PFSK-1 (cell line): ENCODE data around the gene SPARC.

Experiments
- FOXP2 ChIP-seq: optimal IDR thresholded peaks from 2 replicates; pipeline ENCODE3; 2011; ENCODE audit warnings: borderline replicate concordance, control low read depth, inconsistent platforms; ENCODE audit not compliant: insufficient read depth; ENCODE audit errors: extremely low read length, extremely low read depth
- POLR2AphosphoS5 ChIP-seq: IDR thresholded peaks from 2 replicates; pipeline ENCODE4 v1.6.1; 2012; ENCODE audit warnings: low read depth, mild to moderate bottlenecking, control low read depth, low read length, moderate library complexity
- SIN3A ChIP-seq: IDR thresholded peaks from 2 replicates; pipeline ENCODE4 v1.6.1; 2012; ENCODE audit warnings: mild to moderate bottlenecking, low read length, moderate library complexity, borderline replicate concordance; ENCODE audit not compliant: insufficient read depth
- TAF1 ChIP-seq: IDR thresholded peaks from 2 replicates; pipeline ENCODE4 v1.6.1; 2012; ENCODE audit warnings: low read length, control low read depth, borderline replicate concordance; ENCODE audit not compliant: insufficient read depth
- TF ChIP-seq, protein P1 (sequence below), 2 experiments: IDR thresholded peaks; 2 replicates each; pipeline versions ENCODE4 v1.6.1 to v1.8.0; 2011 to 2012; ENCODE audit warnings: low read depth in 2 of 2, low read length in 2 of 2, control low read depth in 1 of 2, inconsistent platforms in 1 of 2, mild to moderate bottlenecking in 1 of 2, moderate library complexity in 1 of 2; ENCODE audit not compliant: insufficient read depth in 1 of 2

GRCh38 chr5:151617383-151617840 is 69.3 kb downstream of the SPARC start:
- TF ChIP-seq, protein P1, sequence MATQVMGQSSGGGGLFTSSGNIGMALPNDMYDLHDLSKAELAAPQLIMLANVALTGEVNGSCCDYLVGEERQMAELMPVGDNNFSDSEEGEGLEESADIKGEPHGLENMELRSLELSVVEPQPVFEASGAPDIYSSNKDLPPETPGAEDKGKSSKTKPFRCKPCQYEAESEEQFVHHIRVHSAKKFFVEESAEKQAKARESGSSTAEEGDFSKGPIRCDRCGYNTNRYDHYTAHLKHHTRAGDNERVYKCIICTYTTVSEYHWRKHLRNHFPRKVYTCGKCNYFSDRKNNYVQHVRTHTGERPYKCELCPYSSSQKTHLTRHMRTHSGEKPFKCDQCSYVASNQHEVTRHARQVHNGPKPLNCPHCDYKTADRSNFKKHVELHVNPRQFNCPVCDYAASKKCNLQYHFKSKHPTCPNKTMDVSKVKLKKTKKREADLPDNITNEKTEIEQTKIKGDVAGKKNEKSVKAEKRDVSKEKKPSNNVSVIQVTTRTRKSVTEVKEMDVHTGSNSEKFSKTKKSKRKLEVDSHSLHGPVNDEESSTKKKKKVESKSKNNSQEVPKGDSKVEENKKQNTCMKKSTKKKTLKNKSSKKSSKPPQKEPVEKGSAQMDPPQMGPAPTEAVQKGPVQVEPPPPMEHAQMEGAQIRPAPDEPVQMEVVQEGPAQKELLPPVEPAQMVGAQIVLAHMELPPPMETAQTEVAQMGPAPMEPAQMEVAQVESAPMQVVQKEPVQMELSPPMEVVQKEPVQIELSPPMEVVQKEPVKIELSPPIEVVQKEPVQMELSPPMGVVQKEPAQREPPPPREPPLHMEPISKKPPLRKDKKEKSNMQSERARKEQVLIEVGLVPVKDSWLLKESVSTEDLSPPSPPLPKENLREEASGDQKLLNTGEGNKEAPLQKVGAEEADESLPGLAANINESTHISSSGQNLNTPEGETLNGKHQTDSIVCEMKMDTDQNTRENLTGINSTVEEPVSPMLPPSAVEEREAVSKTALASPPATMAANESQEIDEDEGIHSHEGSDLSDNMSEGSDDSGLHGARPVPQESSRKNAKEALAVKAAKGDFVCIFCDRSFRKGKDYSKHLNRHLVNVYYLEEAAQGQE (IDR thresholded peaks at IDR 0.05; ENCODE audit: insufficient read depth in 1 of 2, low read depth in 2 of 2, low read length in 2 of 2), result no peak
- TF ChIP-seq SIN3A (no peak), FOXP2 (no peak), POLR2AphosphoS5 (no peak), TAF1 (no peak)
